H9 (cell line): Measurements from ENCODE around the gene LRMDA. TPM values are rescaled to one million over a fixed set of nuclear protein-coding genes. Genes with fewer than 3 reads are reported as not detected.
A peak's percentile ranks its signal among the peaks of the same experiment; 100 is the strongest.

Experiments
- DNase-seq: peaks from one replicate; pipeline ENCODE4 v3.0.0-alpha.2; 2017
- H2AFZ ChIP-seq: one replicate; pipeline ENCODE4 v1.6.1; 2013; ENCODE audit warnings: mild to moderate bottlenecking, low read length, control low read depth, moderate library complexity
- H2AK5ac ChIP-seq: 2 replicates; pipeline ENCODE4 v1.6.1; 2013; ENCODE audit warnings: low read length, control low read depth, mixed read lengths; ENCODE audit not compliant: insufficient read length
- H2BK120ac ChIP-seq: one replicate; pipeline ENCODE4 v1.6.1; 2013; ENCODE audit warnings: low read depth, mild to moderate bottlenecking, low read length, control low read depth, inconsistent platforms; ENCODE audit not compliant: poor library complexity, severe bottlenecking
- H2BK12ac ChIP-seq: 2 replicates; pipeline ENCODE4 v1.6.1; 2013; ENCODE audit warnings: low read length, control low read depth, mixed read lengths, low read depth; ENCODE audit not compliant: insufficient read length
- H2BK15ac ChIP-seq: 2 replicates; pipeline ENCODE4 v1.6.1; 2013; ENCODE audit warnings: low read depth, low read length, control low read depth
- H2BK20ac ChIP-seq: one replicate; pipeline ENCODE4 v1.6.1; 2013; ENCODE audit warnings: low read depth, mild to moderate bottlenecking, low read length, control low read depth, inconsistent platforms; ENCODE audit not compliant: poor library complexity, severe bottlenecking
- H2BK5ac ChIP-seq: 2 replicates; pipeline ENCODE4 v1.6.1; 2013; ENCODE audit warnings: low read length, control low read depth, mixed read lengths; ENCODE audit not compliant: insufficient read length
- H3K14ac ChIP-seq: 2 replicates; pipeline ENCODE4 v1.6.1; 2013; ENCODE audit warnings: low read length, control low read depth; ENCODE audit not compliant: insufficient read depth
- H3K18ac ChIP-seq: 2 replicates; pipeline ENCODE4 v1.6.1; 2013; ENCODE audit warnings: low read depth, mild to moderate bottlenecking, mixed read lengths, low read length, control low read depth; ENCODE audit not compliant: insufficient read length
- H3K23ac ChIP-seq: 2 replicates; pipeline ENCODE4 v1.6.1; 2013; ENCODE audit warnings: low read length, control low read depth, mixed read lengths, low read depth; ENCODE audit not compliant: insufficient read length
- H3K23me2 ChIP-seq: 2 replicates; pipeline ENCODE4 v1.6.1; 2013; ENCODE audit warnings: low read depth, mild to moderate bottlenecking, mixed read lengths, low read length, control low read depth; ENCODE audit not compliant: insufficient read length, poor library complexity, severe bottlenecking
- H3K27ac ChIP-seq: 2 replicates; pipeline ENCODE4 v1.5.1; 2013; ENCODE audit warnings: low read length, control low read depth, mixed read lengths, low read depth; ENCODE audit not compliant: insufficient read length
- H3K27me3 ChIP-seq: 2 replicates; pipeline ENCODE4 v1.6.1; 2013; ENCODE audit warnings: low read length, control low read depth, inconsistent platforms; ENCODE audit not compliant: insufficient read depth
- H3K4ac ChIP-seq: 2 replicates; pipeline ENCODE4 v1.6.1; 2013; ENCODE audit warnings: low read depth, mild to moderate bottlenecking, control low read depth, inconsistent platforms, low read length, moderate library complexity
- H3K4me1 ChIP-seq: 2 replicates; pipeline ENCODE4 v1.6.1; 2013; ENCODE audit warnings: low read length, control low read depth, inconsistent platforms; ENCODE audit not compliant: insufficient read depth
- H3K4me2 ChIP-seq: 2 replicates; pipeline ENCODE4 v1.6.1; 2013; ENCODE audit warnings: low read length, control low read depth, mixed read lengths; ENCODE audit not compliant: insufficient read length, insufficient read depth
- H3K56ac ChIP-seq: 2 replicates; pipeline ENCODE4 v1.6.1; 2013; ENCODE audit warnings: low read depth, mild to moderate bottlenecking, mixed read lengths, low read length, control low read depth; ENCODE audit not compliant: insufficient read length
- H3K79me1 ChIP-seq: 2 replicates; pipeline ENCODE4 v1.6.1; 2013; ENCODE audit warnings: low read depth, mild to moderate bottlenecking, moderate library complexity, low read length, control low read depth, inconsistent platforms; ENCODE audit not compliant: insufficient read depth, poor library complexity, severe bottlenecking
- H3K79me2 ChIP-seq: 2 replicates; pipeline ENCODE4 v1.6.1; 2013; ENCODE audit warnings: low read length, control low read depth, inconsistent platforms; ENCODE audit not compliant: insufficient read depth
- H3K9ac ChIP-seq: 2 replicates; pipeline ENCODE4 v1.6.1; 2013; ENCODE audit warnings: low read length, control low read depth, mixed read lengths; ENCODE audit not compliant: insufficient read length; ENCODE audit errors: extremely low read depth
- H3K9me3 ChIP-seq: one replicate; pipeline ENCODE4 v1.6.1; 2013; ENCODE audit warnings: low read depth, low read length, inconsistent platforms; ENCODE audit not compliant: control insufficient read depth
- H3T11ph ChIP-seq: one replicate; pipeline ENCODE4 v1.6.1; 2013; ENCODE audit warnings: mild to moderate bottlenecking, low read length, control low read depth, inconsistent platforms
- H4K20me1 ChIP-seq: one replicate; pipeline ENCODE4 v1.6.1; 2013; ENCODE audit not compliant: control insufficient read depth, insufficient read length, insufficient read depth
- H4K5ac ChIP-seq: 2 replicates; pipeline ENCODE4 v1.6.1; 2013; ENCODE audit warnings: low read depth, mild to moderate bottlenecking, mixed read lengths, low read length, control low read depth; ENCODE audit not compliant: insufficient read length
- H4K8ac ChIP-seq: replicated peaks from 2 replicates; pipeline ENCODE4 v1.6.1; 2013; ENCODE audit warnings: low read length, control low read depth, mixed read lengths, low read depth; ENCODE audit not compliant: insufficient read length
- H4K91ac ChIP-seq: 2 replicates; pipeline ENCODE4 v1.6.1; 2013; ENCODE audit warnings: low read depth, mild to moderate bottlenecking, moderate library complexity, mixed read lengths, low read length, control low read depth; ENCODE audit not compliant: insufficient read length
- H3K27ac Mint-ChIP-seq, 3 experiments: 2 replicates in 2 of 3; 3 replicates in 1 of 3; pipeline ENCODE4 v1.8.0; 2020 to 2021; ENCODE audit warnings: mixed read lengths in 3 of 3, mild to moderate bottlenecking in 1 of 3, moderate library complexity in 1 of 3
- H3K27me3 Mint-ChIP-seq: 2 replicates; pipeline ENCODE4 v1.8.0; 2021; ENCODE audit warnings: low read depth, mild to moderate bottlenecking, moderate library complexity, mixed read lengths
- H3K36me3 Mint-ChIP-seq, 3 experiments: 2 replicates in 2 of 3; 3 replicates in 1 of 3; pipeline ENCODE4 v1.8.0; 2020 to 2021; ENCODE audit warnings: low read depth in 3 of 3, mixed read lengths in 3 of 3; ENCODE audit not compliant: insufficient read depth in 1 of 3
- H3K4me1 Mint-ChIP-seq, 2 experiments: 2 replicates each; pipeline ENCODE4 v1.8.0; 2020; ENCODE audit warnings: mixed read lengths in 2 of 2
- H3K4me3 Mint-ChIP-seq, 2 experiments: 2 replicates in 1 of 2; 3 replicates in 1 of 2; pipeline ENCODE4 v1.8.0; 2020 to 2021; ENCODE audit warnings: mild to moderate bottlenecking in 2 of 2, mixed read lengths in 2 of 2, moderate library complexity in 1 of 2
- H3K9me3 Mint-ChIP-seq, 2 experiments: 2 replicates in 1 of 2; 3 replicates in 1 of 2; pipeline ENCODE4 v1.8.0; 2020; ENCODE audit warnings: mild to moderate bottlenecking in 2 of 2, mixed read lengths in 2 of 2, moderate library complexity in 1 of 2
- CTCF ChIP-seq: fragments of 200-600 bp; sonication (generic); conservative IDR thresholded peaks from 3 replicates; pipeline ENCODE4 v1.8.0; 2021; ENCODE audit warnings: antibody characterized with exemption, mild to moderate bottlenecking
- WGBS: extraction: QIAGEN DNeasy Blood & Tissue Kit; methylation state at CpG from one replicate; pipeline ENCODE4 v1.1.7; 2013; ENCODE audit warnings: missing lambda C conversion rate, low lambda C conversion rate, mixed read lengths; ENCODE audit not compliant: insufficient read length; ENCODE audit errors: extremely low coverage; 5-methylcytosine and 5-hydroxymethylcytosine counted together
- total RNA-seq: library from RNA; stranded (reverse); gene quantifications from 2 replicates; pipeline ENCODE4 v1.2.1, GENCODE V29; 2021

The LRMDA gene
- total RNA-seq, 1 experiment from 2014 or later = 1.8 TPM

DNA sequence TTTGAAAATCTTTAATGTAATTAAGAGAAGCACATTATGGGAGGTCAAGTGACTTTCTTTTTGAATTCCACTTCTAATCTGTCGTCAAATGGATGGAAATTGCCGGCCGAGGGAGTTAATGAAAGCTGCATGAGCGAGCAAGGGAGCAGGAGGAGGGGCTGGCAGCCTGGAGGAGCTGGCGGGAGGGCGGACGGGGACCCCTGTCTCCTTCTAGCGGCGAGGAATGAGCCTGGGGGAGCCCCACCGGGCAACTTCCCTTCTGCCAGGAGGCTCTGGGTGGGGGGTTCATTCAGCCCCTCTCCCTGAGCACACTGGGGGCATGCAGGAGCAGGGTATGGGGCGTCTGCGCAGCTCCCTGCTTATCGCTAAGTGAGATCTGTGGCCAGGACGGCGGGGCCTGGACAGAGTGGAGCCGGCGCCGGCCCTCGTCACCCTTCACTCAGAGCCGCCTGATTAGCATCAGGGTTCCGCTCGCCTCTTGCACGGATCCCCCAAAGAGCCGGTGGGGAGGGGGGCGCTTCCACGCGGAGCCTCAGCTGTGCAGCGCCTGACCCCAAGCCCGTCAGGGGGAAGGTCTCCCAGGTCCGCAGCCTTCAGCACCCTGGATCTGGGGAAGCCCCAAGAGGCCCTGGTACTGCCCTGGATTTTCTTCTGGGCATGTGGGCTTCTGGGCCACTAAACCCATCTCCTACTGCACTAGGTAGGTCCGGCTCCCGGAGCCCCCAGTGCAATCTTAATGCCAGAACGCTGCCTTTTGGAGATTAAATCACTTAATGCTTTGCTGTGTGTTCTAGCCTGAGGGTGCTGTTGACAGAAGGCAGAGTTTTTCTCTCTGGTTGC, 680.8 kb downstream of the LRMDA start:
- H3K14ac ChIP-seq = no peak overlapping the region; the same call in 1 of the 2 replicates
- H3K9me3 ChIP-seq = no peaks in the 10 kb centered on the region
- H4K5ac ChIP-seq = no peak overlapping the region
- H3K27ac ChIP-seq = no peak overlapping the region
- H2AK5ac ChIP-seq = no peak overlapping the region
- WGBS = no CpG with 5 or more reads among the region's 33 CpGs
- H2BK120ac ChIP-seq = no peak overlapping the region
- H3K9me3 Mint-ChIP-seq = no peaks in the 10 kb centered on the region
- H2BK5ac ChIP-seq = no peak overlapping the region
- H2BK15ac ChIP-seq = no peak overlapping the region
- H3K4ac ChIP-seq = no peak overlapping the region
- H3K36me3 Mint-ChIP-seq = no peaks in the 10 kb centered on the region; a peak in 1 of 7 replicates
- no peak overlapping the region for H3K56ac ChIP-seq
- H4K8ac ChIP-seq = no peak overlapping the region
- no peak overlapping the region for H3K9ac ChIP-seq
- H3T11ph ChIP-seq = no peak overlapping the region
- no peak overlapping the region for H3K27ac Mint-ChIP-seq
- H3K23me2 ChIP-seq = no peaks in the 10 kb centered on the region
- H4K91ac ChIP-seq = no peak overlapping the region
- no peaks in the 10 kb centered on the region for H3K79me1 ChIP-seq
- H3K27me3 Mint-ChIP-seq = peaks cover 27% of the 10 kb centered on the region
- TF ChIP-seq CTCF = no peak
- H3K4me1 ChIP-seq = no peaks in the 10 kb centered on the region
- H3K4me1 Mint-ChIP-seq = peaks cover 10 to 25% of the 10 kb centered on the region in 2 experiments
- no peak overlapping the region for H2BK20ac ChIP-seq
- no peak overlapping the region for H3K4me2 ChIP-seq
- no peak overlapping the region for H3K23ac ChIP-seq
- no peak overlapping the region for H3K4me3 Mint-ChIP-seq
- no peak overlapping the region for H3K18ac ChIP-seq
- no peak overlapping the region for H2BK12ac ChIP-seq
- no peak overlapping the region for H2AFZ ChIP-seq
- DNase-seq = peak; percentile 56
- H4K20me1 ChIP-seq = no peaks in the 10 kb centered on the region
- H3K27me3 ChIP-seq = no peaks in the 10 kb centered on the region; the same call in 1 of the 2 replicates
- H3K79me2 ChIP-seq = no peaks in the 10 kb centered on the region
